ENCODE results near the gene TRIM7. TPM values are rescaled to one million over a fixed set of nuclear protein-coding genes. Genes with fewer than 3 reads are reported as not detected.
A peak's percentile ranks its signal among the peaks of the same experiment; 100 is the strongest.

TRIM7 gene
- polyA plus RNA-seq, 1 donor from 2014 or later, result 2.1 TPM

DNA sequence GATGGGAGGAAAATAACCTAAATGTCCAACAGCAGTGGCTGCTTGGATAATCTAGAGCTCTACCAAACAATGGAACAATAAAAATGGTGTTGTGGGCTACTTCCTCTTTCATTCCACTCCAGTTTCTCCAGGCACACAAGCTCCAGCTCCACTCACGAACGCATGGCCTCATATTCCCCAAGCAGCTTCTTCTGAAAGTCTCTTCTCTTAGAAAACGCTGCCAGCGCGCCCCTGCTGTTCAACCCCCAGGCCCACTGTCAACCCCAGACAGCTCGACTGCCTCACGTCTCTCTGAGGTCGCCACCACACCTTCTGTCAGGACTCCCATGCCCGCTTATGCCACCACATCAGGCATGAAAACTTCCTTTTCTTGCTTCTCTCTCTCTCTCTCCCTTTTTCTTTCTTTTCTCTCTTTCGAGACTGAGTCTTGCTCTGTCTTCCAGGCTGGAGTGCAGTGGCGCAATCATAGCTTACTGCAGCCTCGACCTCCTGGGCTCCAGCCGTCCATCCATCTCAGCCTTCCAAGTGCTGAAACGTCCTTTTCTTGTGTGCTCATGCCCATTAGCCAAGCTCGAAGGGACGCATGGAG, 41.4 kb downstream of the TRIM7 start:
- no peaks in the 10 kb centered on the region for H3K36me3 ChIP-seq (ENCODE audit: insufficient read depth, low read length)
- peak overlapping the region; percentile 33 for H3K4me3 ChIP-seq (ENCODE audit: low read length)
- H4K20me1 ChIP-seq (ENCODE audit: insufficient read depth), result no peaks in the 10 kb centered on the region
- TF ChIP-seq, protein P1, sequence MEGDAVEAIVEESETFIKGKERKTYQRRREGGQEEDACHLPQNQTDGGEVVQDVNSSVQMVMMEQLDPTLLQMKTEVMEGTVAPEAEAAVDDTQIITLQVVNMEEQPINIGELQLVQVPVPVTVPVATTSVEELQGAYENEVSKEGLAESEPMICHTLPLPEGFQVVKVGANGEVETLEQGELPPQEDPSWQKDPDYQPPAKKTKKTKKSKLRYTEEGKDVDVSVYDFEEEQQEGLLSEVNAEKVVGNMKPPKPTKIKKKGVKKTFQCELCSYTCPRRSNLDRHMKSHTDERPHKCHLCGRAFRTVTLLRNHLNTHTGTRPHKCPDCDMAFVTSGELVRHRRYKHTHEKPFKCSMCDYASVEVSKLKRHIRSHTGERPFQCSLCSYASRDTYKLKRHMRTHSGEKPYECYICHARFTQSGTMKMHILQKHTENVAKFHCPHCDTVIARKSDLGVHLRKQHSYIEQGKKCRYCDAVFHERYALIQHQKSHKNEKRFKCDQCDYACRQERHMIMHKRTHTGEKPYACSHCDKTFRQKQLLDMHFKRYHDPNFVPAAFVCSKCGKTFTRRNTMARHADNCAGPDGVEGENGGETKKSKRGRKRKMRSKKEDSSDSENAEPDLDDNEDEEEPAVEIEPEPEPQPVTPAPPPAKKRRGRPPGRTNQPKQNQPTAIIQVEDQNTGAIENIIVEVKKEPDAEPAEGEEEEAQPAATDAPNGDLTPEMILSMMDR (IDR thresholded peaks at IDR 0.05; ENCODE audit: poor library complexity, severe bottlenecking), result no peak
- TF ChIP-seq POLR2AphosphoS5 (IDR thresholded peaks at IDR 0.05) (no peak), MXI1 (conservative IDR thresholded peaks at IDR 0.05; ENCODE audit: poor library complexity, severe bottlenecking) (no peak), SMC3 (conservative IDR thresholded peaks at IDR 0.05; ENCODE audit: poor library complexity) (no peak), EP300 (conservative IDR thresholded peaks at IDR 0.05; ENCODE audit: poor library complexity, severe bottlenecking) (no peak), EZH2 (IDR thresholded peaks at IDR 0.05; ENCODE audit: borderline replicate concordance, insufficient read depth, low read length, poor library complexity, severe bottlenecking) (no peak), RAD21 (conservative IDR thresholded peaks at IDR 0.05) (no peak), TAF1 (IDR thresholded peaks at IDR 0.05; ENCODE audit: low read depth) (no peak)
- TF ChIP-seq, protein P2, sequence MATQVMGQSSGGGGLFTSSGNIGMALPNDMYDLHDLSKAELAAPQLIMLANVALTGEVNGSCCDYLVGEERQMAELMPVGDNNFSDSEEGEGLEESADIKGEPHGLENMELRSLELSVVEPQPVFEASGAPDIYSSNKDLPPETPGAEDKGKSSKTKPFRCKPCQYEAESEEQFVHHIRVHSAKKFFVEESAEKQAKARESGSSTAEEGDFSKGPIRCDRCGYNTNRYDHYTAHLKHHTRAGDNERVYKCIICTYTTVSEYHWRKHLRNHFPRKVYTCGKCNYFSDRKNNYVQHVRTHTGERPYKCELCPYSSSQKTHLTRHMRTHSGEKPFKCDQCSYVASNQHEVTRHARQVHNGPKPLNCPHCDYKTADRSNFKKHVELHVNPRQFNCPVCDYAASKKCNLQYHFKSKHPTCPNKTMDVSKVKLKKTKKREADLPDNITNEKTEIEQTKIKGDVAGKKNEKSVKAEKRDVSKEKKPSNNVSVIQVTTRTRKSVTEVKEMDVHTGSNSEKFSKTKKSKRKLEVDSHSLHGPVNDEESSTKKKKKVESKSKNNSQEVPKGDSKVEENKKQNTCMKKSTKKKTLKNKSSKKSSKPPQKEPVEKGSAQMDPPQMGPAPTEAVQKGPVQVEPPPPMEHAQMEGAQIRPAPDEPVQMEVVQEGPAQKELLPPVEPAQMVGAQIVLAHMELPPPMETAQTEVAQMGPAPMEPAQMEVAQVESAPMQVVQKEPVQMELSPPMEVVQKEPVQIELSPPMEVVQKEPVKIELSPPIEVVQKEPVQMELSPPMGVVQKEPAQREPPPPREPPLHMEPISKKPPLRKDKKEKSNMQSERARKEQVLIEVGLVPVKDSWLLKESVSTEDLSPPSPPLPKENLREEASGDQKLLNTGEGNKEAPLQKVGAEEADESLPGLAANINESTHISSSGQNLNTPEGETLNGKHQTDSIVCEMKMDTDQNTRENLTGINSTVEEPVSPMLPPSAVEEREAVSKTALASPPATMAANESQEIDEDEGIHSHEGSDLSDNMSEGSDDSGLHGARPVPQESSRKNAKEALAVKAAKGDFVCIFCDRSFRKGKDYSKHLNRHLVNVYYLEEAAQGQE (IDR thresholded peaks at IDR 0.05; ENCODE audit: borderline replicate concordance), result no peak
- no peaks in the 10 kb centered on the region for H3F3A ChIP-seq (ENCODE audit: insufficient read depth, low read length, poor library complexity, severe bottlenecking)
- no peaks in the 10 kb centered on the region for H3K9me3 ChIP-seq (ENCODE audit: low read length)
- no peak overlapping the region for H3K4me2 ChIP-seq (ENCODE audit: low read length)
- H3K27ac ChIP-seq (ENCODE audit: low read length), result no peak overlapping the region
- H3K9ac ChIP-seq (ENCODE audit: low read length), result no peak overlapping the region
- H3K27me3 ChIP-seq (ENCODE audit: insufficient read depth, low read depth, low read length), result peaks cover 49% of the 10 kb centered on the region
- no peaks in the 10 kb centered on the region for H3K79me2 ChIP-seq (replicated peaks; ENCODE audit: insufficient read depth, low read length)
- no peaks in the 10 kb centered on the region for H3K9me2 ChIP-seq (ENCODE audit: insufficient read depth, low read length)
- H2AFZ ChIP-seq (ENCODE audit: low read depth, low read length), result no peak overlapping the region

DNA sequence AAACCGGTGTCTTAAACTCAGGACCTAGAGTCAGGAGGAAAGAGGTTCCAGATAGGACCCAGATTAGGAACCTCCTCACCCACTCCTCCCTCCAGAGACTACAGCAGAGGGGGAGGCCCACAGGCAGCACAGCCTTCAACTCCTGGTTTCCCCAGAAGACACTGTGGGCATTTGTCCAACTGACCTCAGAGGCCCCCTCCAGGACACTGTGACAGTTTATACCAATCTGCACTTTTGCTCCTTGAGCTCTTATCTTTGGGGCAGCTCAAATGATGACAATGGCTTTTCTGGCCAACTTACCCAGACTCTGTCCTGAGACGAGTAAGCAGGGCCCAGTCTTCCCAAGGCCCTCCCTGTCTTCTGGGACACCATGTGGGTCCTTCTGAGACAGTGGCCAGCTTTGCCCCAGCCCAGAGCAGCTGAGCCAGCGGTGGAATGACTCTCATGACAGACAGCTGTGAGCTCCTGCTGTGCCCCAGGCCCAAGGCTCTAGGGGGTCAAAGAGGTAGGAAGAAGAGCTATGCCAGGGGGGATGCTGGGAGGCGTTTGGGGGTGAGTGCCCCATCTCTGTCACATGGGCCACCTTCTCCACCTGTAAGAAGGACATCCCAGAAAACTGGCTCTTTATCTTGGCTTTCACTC, 43.3 kb downstream of the TRIM7 start:
- peak overlapping the region; percentile 55 for H3K27ac ChIP-seq (ENCODE audit: low read length)
- peaks cover 30% of the 10 kb centered on the region for H3K27me3 ChIP-seq (ENCODE audit: insufficient read depth, low read depth, low read length)
- H3K9me2 ChIP-seq (ENCODE audit: insufficient read depth, low read length), result no peaks in the 10 kb centered on the region
- H3K4me3 ChIP-seq (ENCODE audit: low read length), result peak overlapping the region; percentile 57
- H3K9me3 ChIP-seq (ENCODE audit: low read length), result no peaks in the 10 kb centered on the region
- no peak overlapping the region for H3K4me2 ChIP-seq (ENCODE audit: low read length)
- H3K9ac ChIP-seq (ENCODE audit: low read length), result peak overlapping the region; percentile 45
- TF ChIP-seq, protein P2 (IDR thresholded peaks at IDR 0.05; ENCODE audit: borderline replicate concordance), result no peak
- TF ChIP-seq EZH2 (IDR thresholded peaks at IDR 0.05; ENCODE audit: borderline replicate concordance, insufficient read depth, low read length, poor library complexity, severe bottlenecking) (no peak), TAF1 (IDR thresholded peaks at IDR 0.05; ENCODE audit: low read depth) (no peak), SMC3 (conservative IDR thresholded peaks at IDR 0.05; ENCODE audit: poor library complexity) (no peak), EP300 (conservative IDR thresholded peaks at IDR 0.05; ENCODE audit: poor library complexity, severe bottlenecking) (no peak), MXI1 (conservative IDR thresholded peaks at IDR 0.05; ENCODE audit: poor library complexity, severe bottlenecking) (no peak), RAD21 (conservative IDR thresholded peaks at IDR 0.05) (no peak), POLR2AphosphoS5 (IDR thresholded peaks at IDR 0.05) (no peak)
- TF ChIP-seq, protein P1 (IDR thresholded peaks at IDR 0.05; ENCODE audit: poor library complexity, severe bottlenecking), result no peak
- no peaks in the 10 kb centered on the region for H3K79me2 ChIP-seq (replicated peaks; ENCODE audit: insufficient read depth, low read length)
- no peaks in the 10 kb centered on the region for H3F3A ChIP-seq (ENCODE audit: insufficient read depth, low read length, poor library complexity, severe bottlenecking)
- H3K36me3 ChIP-seq (ENCODE audit: insufficient read depth, low read length), result no peaks in the 10 kb centered on the region
- no peak overlapping the region for H2AFZ ChIP-seq (ENCODE audit: low read depth, low read length)
- H4K20me1 ChIP-seq (ENCODE audit: insufficient read depth), result no peaks in the 10 kb centered on the region

Data from neural cell (in vitro differentiated cells).